Adrenal gland (tissue), 12 donors: ENCODE measurements around the gene USP6NL. TPM values are rescaled to one million over a fixed set of nuclear protein-coding genes. Genes with fewer than 3 reads are reported as not detected.

Experiments
- DNase-seq, 7 donors: peaks; one replicate each; pipeline ENCODE4 v3.0.0-alpha.2; 2019 to 2020
- H3K27ac ChIP-seq, 5 donors: fragments of 200-600 bp; sonication (generic) in 4 of 5; 1 replicate in 3 of 5; 2 replicates in 2 of 5; pipeline versions ENCODE4 v1.5.1 to v1.8.0; 2016 to 2020; ENCODE audit warnings: mild to moderate bottlenecking in 1 of 5
- H3K27me3 ChIP-seq: fragments of 200-600 bp; 2 replicates; pipeline ENCODE4 v1.8.0; 2021
- H3K36me3 ChIP-seq, 2 donors: fragments of 200-600 bp; replicated peaks in 1 of 2; 1 replicate in 1 of 2; 2 replicates in 1 of 2; pipeline versions ENCODE4 v1.5.1 to v1.8.0; 2018 to 2022
- H3K4me1 ChIP-seq, 2 donors: fragments of 200-600 bp; replicated peaks in 1 of 2; 1 replicate in 1 of 2; 2 replicates in 1 of 2; pipeline versions ENCODE4 v1.5.1 to v1.8.0; 2018 to 2021
- H3K4me3 ChIP-seq, 4 donors: fragments of 200-600 bp; sonication (generic) in 3 of 4; one replicate each; pipeline ENCODE4 v1.5.1; 2016 to 2018
- H3K9me3 ChIP-seq, 3 donors: fragments of 200-600 bp; sonication (generic) in 1 of 3; replicated peaks in 1 of 3; 1 replicate in 2 of 3; 2 replicates in 1 of 3; pipeline versions ENCODE4 v1.5.1 to v1.8.0; 2016 to 2021
- POLR2A ChIP-seq, 2 donors: fragments of 450-650 bp; IDR thresholded peaks; one replicate each; pipeline ENCODE4 v1.6.1; 2017; ENCODE audit warnings: antibody characterized with exemption in 2 of 2, mild to moderate bottlenecking in 2 of 2, moderate library complexity in 1 of 2
- WGBS, 4 donors: extraction: QIAGEN DNeasy Blood & Tissue Kit in 2 of 4; methylation state at CpG; one replicate each; pipeline versions ENCODE4 v1.1.5 to v1.1.7; 2013 to 2017; 5-methylcytosine and 5-hydroxymethylcytosine counted together
- intact Hi-C, 2 donors: fragments of 100-400 bp; cut with DNase I; formaldehyde crosslinking; loops; one replicate each; pipeline versions ENCODE4 v1.14.1 to v1.15.0; 2022 to 2023
- polyA plus RNA-seq, 3 donors: library from polyadenylated mRNA; stranded (reverse); fragments of 200-250 nt in 2 of 3; fragments of 350-450 nt in 1 of 3; fragmentation: Illumina TruSeq in 1 of 3; extraction: RNeasy Lipid Tissue Mini Kit (QIAGEN cat#74804) in 1 of 3; gene quantifications; one replicate each; pipeline ENCODE4 v1.2.3, GENCODE V29; 2013 to 2014
- total RNA-seq, 9 donors: library from RNA; depleted of rRNA in 4 of 9; stranded (reverse); fragments of >200 nt in 4 of 9; fragments of 120-200 nt in 1 of 9; fragmentation: NEBNext Ultra II Directional in 1 of 9; extraction: Animal tissue kit (Norgen Biotek cat#: 25700) in 1 of 9; gene quantifications; one replicate each; pipeline versions ENCODE4 v1.1.0 to v1.2.4, GENCODE V29; 2013 to 2023
- TF ChIP-seq, protein P1 (sequence below), 6 experiments: fragments of 450-650 bp in 4 of 6; fragments of 200-600 bp in 2 of 6; sonication (generic) in 1 of 6; IDR thresholded peaks; 1 replicate in 5 of 6; 2 replicates in 1 of 6; pipeline versions ENCODE4 v1.5.1 to v1.8.0; 2016 to 2021; ENCODE audit warnings: antibody characterized with exemption in 6 of 6, mild to moderate bottlenecking in 2 of 6, moderate library complexity in 1 of 6
- donor health status: healthy with polysubstance abuse.
- donor health status: Bipolar disorder and iron deficiency.
- donor health status: DM: yes; HTN: yes; CAD: no.
- donor health status: DM: no; HTN: no; CAD: no.
- donor health status: DM: no; HTN: no; CAD: no.
- donor health status: DM: yes; HTN: yes; CAD: no.

USP6NL gene
- total and polyA plus RNA-seq, 12 donors, result 3.5 to 35.1 (median 19.8) TPM

DNA sequence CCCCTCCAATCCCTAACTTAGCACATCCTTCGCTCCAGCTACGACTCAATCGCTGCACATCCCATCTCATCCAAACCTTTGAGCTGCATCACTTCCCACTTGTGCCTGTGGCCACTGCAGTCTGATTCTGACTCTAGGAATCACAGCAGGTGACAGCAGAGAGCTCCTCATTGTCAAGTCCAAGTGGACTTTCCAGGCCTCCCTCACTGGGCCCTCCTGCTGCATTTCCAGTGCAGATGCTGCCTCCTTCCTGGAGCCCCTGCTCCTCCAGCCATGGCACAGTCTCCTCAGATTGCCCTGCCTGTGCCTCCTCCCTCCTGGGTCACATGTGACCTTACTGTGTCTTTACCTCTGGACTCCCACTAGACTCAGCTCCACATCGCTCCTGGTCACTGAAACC lies 157.3 kb downstream of the USP6NL start:
- intact Hi-C loops, result no loop called here
- no peak overlapping the region for H3K4me3 ChIP-seq
- no peaks in the 10 kb centered on the region for H3K9me3 ChIP-seq
- TF ChIP-seq, protein P1, sequence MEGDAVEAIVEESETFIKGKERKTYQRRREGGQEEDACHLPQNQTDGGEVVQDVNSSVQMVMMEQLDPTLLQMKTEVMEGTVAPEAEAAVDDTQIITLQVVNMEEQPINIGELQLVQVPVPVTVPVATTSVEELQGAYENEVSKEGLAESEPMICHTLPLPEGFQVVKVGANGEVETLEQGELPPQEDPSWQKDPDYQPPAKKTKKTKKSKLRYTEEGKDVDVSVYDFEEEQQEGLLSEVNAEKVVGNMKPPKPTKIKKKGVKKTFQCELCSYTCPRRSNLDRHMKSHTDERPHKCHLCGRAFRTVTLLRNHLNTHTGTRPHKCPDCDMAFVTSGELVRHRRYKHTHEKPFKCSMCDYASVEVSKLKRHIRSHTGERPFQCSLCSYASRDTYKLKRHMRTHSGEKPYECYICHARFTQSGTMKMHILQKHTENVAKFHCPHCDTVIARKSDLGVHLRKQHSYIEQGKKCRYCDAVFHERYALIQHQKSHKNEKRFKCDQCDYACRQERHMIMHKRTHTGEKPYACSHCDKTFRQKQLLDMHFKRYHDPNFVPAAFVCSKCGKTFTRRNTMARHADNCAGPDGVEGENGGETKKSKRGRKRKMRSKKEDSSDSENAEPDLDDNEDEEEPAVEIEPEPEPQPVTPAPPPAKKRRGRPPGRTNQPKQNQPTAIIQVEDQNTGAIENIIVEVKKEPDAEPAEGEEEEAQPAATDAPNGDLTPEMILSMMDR (IDR thresholded peaks at IDR 0.05), result no peak
- no peak for TF ChIP-seq POLR2A (IDR thresholded peaks at IDR 0.05)
- H3K4me1 ChIP-seq, result no peaks in the 10 kb centered on the region
- H3K36me3 ChIP-seq, result no peaks in the 10 kb centered on the region
- H3K27me3 ChIP-seq, result no peaks in the 10 kb centered on the region
- no peak overlapping the region for H3K27ac ChIP-seq
- DNase-seq, result peak in 1 of 7 donors; percentile 34
- 96 to 98% (median 97%) methylated on average over 4 of the region's 4 CpGs for WGBS, 4 donors

DNA sequence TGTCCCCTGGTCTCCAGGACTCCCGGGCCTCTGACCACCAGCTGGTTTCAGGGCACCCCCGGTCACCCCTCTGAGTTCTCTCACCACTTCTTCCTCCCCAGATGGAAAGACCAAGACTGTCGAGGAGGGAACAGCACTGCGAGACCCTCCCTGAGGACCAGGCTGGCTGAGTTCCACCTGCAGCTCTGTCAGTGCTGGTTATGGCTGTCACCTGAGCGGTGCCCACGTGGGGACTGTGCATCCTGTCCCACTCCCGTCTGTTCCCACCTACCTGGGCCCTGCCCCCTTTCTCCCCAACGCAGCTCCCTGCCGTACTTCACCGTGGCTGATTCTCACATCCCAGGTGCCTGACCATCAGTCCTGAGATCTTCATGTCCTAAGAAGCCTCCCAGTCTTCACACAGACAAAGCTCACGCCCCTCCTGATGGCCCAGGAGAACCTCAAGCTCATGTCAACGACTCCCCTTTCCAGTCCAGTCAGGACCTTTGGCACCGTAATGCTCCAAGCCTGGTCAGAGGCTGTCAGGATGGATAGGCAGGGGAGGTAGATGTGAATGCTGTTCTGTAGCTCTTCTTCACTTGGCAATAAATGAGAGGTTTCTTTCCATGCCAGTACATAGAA lies 159.7 kb downstream of the USP6NL start:
- Histone ChIP-seq H3K9me3 (no peaks in the 10 kb centered on the region), H3K4me1 (no peaks in the 10 kb centered on the region), H3K27me3 (no peaks in the 10 kb centered on the region), H3K4me3 (no peak overlapping the region), H3K27ac (no peak overlapping the region), H3K36me3 (no peaks in the 10 kb centered on the region)
- 78 to 84% (median 82%) methylated on average over 7 to 13 of the region's 13 CpGs for WGBS, 4 donors
- peak in 1 of 7 donors; percentile 37 for DNase-seq
- intact Hi-C loops, result no loop called here
- TF ChIP-seq POLR2A (IDR thresholded peaks at IDR 0.05), result no peak
- TF ChIP-seq, protein P1 (IDR thresholded peaks at IDR 0.05), result no peak

GRCh38 chr10:11450427-11450826 lies 161.0 kb downstream of the USP6NL start:
- peak in 1 of 7 donors; percentile 7 for DNase-seq
- WGBS, 4 donors, result 44 to 51% (median 47%) methylated on average over 6 of the region's 6 CpGs
- Histone ChIP-seq H3K27me3 (no peaks in the 10 kb centered on the region), H3K4me3 (no peak overlapping the region), H3K4me1 (no peaks in the 10 kb centered on the region), H3K36me3 (no peaks in the 10 kb centered on the region), H3K27ac (no peak overlapping the region), H3K9me3 (no peaks in the 10 kb centered on the region)
- intact Hi-C loops, result no loop called here
- no peak for TF ChIP-seq POLR2A (IDR thresholded peaks at IDR 0.05)
- TF ChIP-seq, protein P1 (IDR thresholded peaks at IDR 0.05), result no peak

- no peaks in the 10 kb centered on the region for H3K9me3 ChIP-seq
- no peaks in the 10 kb centered on the region for H3K4me1 ChIP-seq
- H3K4me3 ChIP-seq, result no peak overlapping the region
- 76 to 82% (median 80%) methylated on average over 8 of the region's 8 CpGs for WGBS, 4 donors
- H3K27me3 ChIP-seq, result no peaks in the 10 kb centered on the region
- no peaks in the 10 kb centered on the region for H3K36me3 ChIP-seq
- intact Hi-C loops, result no loop called here
- peak in 1 of 7 donors; percentile 20 for DNase-seq
- no peak overlapping the region for H3K27ac ChIP-seq
- TF ChIP-seq, protein P1 (IDR thresholded peaks at IDR 0.05), result no peak
- TF ChIP-seq POLR2A (IDR thresholded peaks at IDR 0.05), result no peak
Measured at GRCh38 chr10:11449761-11450160, 161.7 kb downstream of the USP6NL start.
